GM12878 (cell line): ENCODE data around the gene FIGNL2. TPM values are rescaled to one million over a fixed set of nuclear protein-coding genes. Genes with fewer than 3 reads are reported as not detected.

ENCODE experiments used
- ATAC-seq: fragments of 200-7000 bp; cut with Tn5 transposase; 3 replicates; pipeline ENCODE4 v1.9.1; 2020; ENCODE audit warnings: mild to moderate bottlenecking, moderate library complexity
- BruUV-seq: library from RNA; stranded (reverse); fragments of 400-500 nt; replicated peaks from 2 replicates; lab custom pipeline; 2021; lab: Mats Ljungman, UMichigan
- CTCF ChIA-PET: fragments of 300-600 bp; sonication (Branson Sonifier 250); formaldehyde crosslinking; extraction: SDS; loops from one replicate; lab custom pipeline; 2021; ENCODE audit warnings: inconsistent platforms; lab: Yijun Ruan, JAX
- POLR2A ChIA-PET: fragments of 350-600 bp; formaldehyde crosslinking; extraction: SDS; loops from one replicate; lab custom pipeline; 2021; ENCODE audit warnings: inconsistent platforms; lab: Charles Lee
- RAD21 ChIA-PET: fragments of 300-600 bp; sonication (Branson Sonifier 250); formaldehyde crosslinking; loops from one replicate; lab custom pipeline; 2023; ENCODE audit warnings: antibody characterized with exemption; ENCODE audit not compliant: unreplicated experiment; lab: Charles Lee
- SMC1A ChIA-PET: fragments of 300-600 bp; sonication (Branson Sonifier 250); formaldehyde crosslinking; loops from one replicate; lab custom pipeline; 2023; ENCODE audit not compliant: unreplicated experiment, uncharacterized antibody; lab: Charles Lee
- DNase-seq: peaks from one replicate; pipeline ENCODE4 v3.0.0-alpha.2; 2011; ENCODE audit warnings: low read depth, low spot score
- FAIRE-seq: peaks from 3 replicates; lab custom pipeline; 2011; peaks lifted over from hg19 to GRCh38; lab: Jason Lieb, UNC
- H2AFZ ChIP-seq: 2 replicates; pipeline ENCODE4 v1.6.0; 2011; ENCODE audit warnings: low read depth, low read length, control low read depth; ENCODE audit not compliant: control insufficient read depth
- H3K27ac ChIP-seq: 2 replicates; pipeline ENCODE4 v1.5.1; 2011; ENCODE audit warnings: control low read depth; ENCODE audit not compliant: control insufficient read depth, insufficient read depth
- H3K27me3 ChIP-seq, 2 experiments: replicated peaks in 1 of 2; 2 replicates each; pipeline versions ENCODE4 v1.6.0 to v1.6.1; 2011; ENCODE audit warnings: low read length in 1 of 2; ENCODE audit not compliant: control insufficient read depth in 2 of 2, insufficient read depth in 2 of 2
- H3K36me3 ChIP-seq, 2 experiments: 2 replicates each; pipeline ENCODE4 v1.5.1; 2011; ENCODE audit warnings: low read length in 1 of 2; ENCODE audit not compliant: control insufficient read depth in 2 of 2, insufficient read depth in 2 of 2
- H3K4me1 ChIP-seq: 2 replicates; pipeline ENCODE4 v1.6.1; 2011; ENCODE audit warnings: mild to moderate bottlenecking, low read length, moderate library complexity, mixed read lengths; ENCODE audit not compliant: control insufficient read depth, insufficient read depth
- H3K4me2 ChIP-seq: 2 replicates; pipeline ENCODE4 v1.6.0; 2011; ENCODE audit warnings: control low read depth; ENCODE audit not compliant: control insufficient read depth, insufficient read depth
- H3K4me3 ChIP-seq: fragments of 200-600 bp; sonication (generic); 2 replicates; pipeline ENCODE4 v1.5.1; 2016
- H3K79me2 ChIP-seq: 2 replicates; pipeline ENCODE4 v1.6.0; 2011; ENCODE audit warnings: low read length; ENCODE audit not compliant: control insufficient read depth, insufficient read depth
- H3K9ac ChIP-seq: 2 replicates; pipeline ENCODE4 v1.8.0; 2011; ENCODE audit warnings: low read length, control low read depth, mixed read lengths; ENCODE audit not compliant: control insufficient read depth, insufficient read depth
- H3K9me3 ChIP-seq: replicated peaks from 3 replicates; pipeline ENCODE4 v1.5.1; 2011; ENCODE audit warnings: mild to moderate bottlenecking, low read length; ENCODE audit not compliant: control insufficient read depth, insufficient read depth
- H4K20me1 ChIP-seq: 2 replicates; pipeline ENCODE4 v1.6.0; 2011; ENCODE audit not compliant: control insufficient read depth, insufficient read depth
- ATF7 ChIP-seq: fragments of 450-650 bp; IDR thresholded peaks from 2 replicates; pipeline ENCODE4 v1.6.1; 2016; ENCODE audit warnings: low read depth, mild to moderate bottlenecking
- MTA3 ChIP-seq: IDR thresholded peaks from 2 replicates; pipeline ENCODE4 v1.6.1; 2012; ENCODE audit warnings: low read length, inconsistent platforms, borderline replicate concordance
- MYC ChIP-seq: IDR thresholded peaks from 2 replicates; pipeline ENCODE4 v1.6.1; 2011; ENCODE audit warnings: mild to moderate bottlenecking, low read length, moderate library complexity, inconsistent platforms; ENCODE audit not compliant: insufficient read depth, insufficient replicate concordance, insufficient read length, severe bottlenecking
- TCF12 ChIP-seq: IDR thresholded peaks from 2 replicates; pipeline ENCODE4 v1.6.1; 2011; ENCODE audit warnings: low read depth, mild to moderate bottlenecking, low read length
- ZSCAN29 ChIP-seq: fragments of 450-650 bp; IDR thresholded peaks from 2 replicates; pipeline ENCODE4 v1.6.1; 2017; ENCODE audit warnings: mild to moderate bottlenecking, moderate library complexity
- WGBS: methylation state at CpG from one replicate; pipeline ENCODE4 v1.1.6; 2016; ENCODE audit warnings: low lambda C conversion rate; ENCODE audit not compliant: insufficient replicate concordance, insufficient coverage; ENCODE audit errors: missing lambda C conversion rate; 5-methylcytosine and 5-hydroxymethylcytosine counted together
- in situ Hi-C: fragments of 300-500 bp; cut with MboI; formaldehyde crosslinking; loops from 9 replicates; pipeline ENCODE4 v1.14.3; 2018; ENCODE audit warnings: mixed read lengths
- intact Hi-C: fragments of 100-400 bp; cut with micrococcal nuclease; formaldehyde crosslinking; loops from one replicate; pipeline ENCODE4 v1.14.2; 2022; ENCODE audit not compliant: unreplicated experiment
- polyA plus RNA-seq, 11 experiments: library from polyadenylated mRNA; depleted of rRNA in 4 of 11; unstranded in 6 of 11; stranded (reverse) in 5 of 11; fragments of >200 nt; fragmentation: Nextera tagmentation in 4 of 11; fragmentation: Illumina TruSeq in 1 of 11; extraction: Ambion mirVana in 4 of 11; extraction: Trizol in 1 of 11; gene quantifications; 1 replicate in 1 of 11; 2 replicates in 10 of 11; pipeline versions ENCODE4 v1.2.1 to v1.2.3, GENCODE V29; 2011 to 2016; ENCODE audit warnings: inconsistent platforms in 2 of 11, missing spikeins in 2 of 11, low read depth in 1 of 11
- total RNA-seq, 4 experiments: library from RNA; depleted of rRNA in 3 of 4; stranded (reverse); fragments of >200 nt in 3 of 4; fragmentation: Illumina TruSeq in 1 of 4; extraction: Trizol in 1 of 4; gene quantifications; 2 replicates each; pipeline versions ENCODE4 v1.2.1 to v1.2.3, GENCODE V29; 2013 to 2021
- TF ChIP-seq, protein P1 (sequence below): fragments of 450-650 bp; IDR thresholded peaks from 2 replicates; pipeline ENCODE4 v1.6.1; 2016; ENCODE audit warnings: mild to moderate bottlenecking, moderate library complexity, borderline replicate concordance

Gene FIGNL2
- total and polyA plus RNA-seq, 10 of the 15 experiments (the other 5 are each of a cell fraction or from before 2014, with no cell fraction given), result not detected

DNA sequence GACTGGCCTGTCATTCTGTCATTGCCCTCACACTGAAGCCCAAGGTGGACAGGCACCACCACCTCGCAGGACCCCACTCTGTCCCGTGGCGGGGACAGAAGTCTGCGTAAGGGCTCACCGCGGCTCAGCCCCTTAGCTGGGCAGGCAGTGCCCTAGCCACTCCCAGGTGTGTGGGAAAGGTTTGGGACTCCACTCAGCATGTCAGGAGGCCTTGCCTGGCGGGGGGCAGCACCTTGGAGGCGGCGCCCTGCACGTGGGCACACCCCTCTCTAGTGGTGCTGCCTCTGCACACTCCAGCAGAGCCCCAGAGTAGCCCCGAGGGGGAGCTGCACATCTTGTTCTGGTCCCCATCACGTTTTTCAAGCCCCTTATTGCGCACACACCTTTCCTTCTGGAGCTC is 35.6 kb downstream of the FIGNL2 start:
- 52% methylated on average over 13 of the region's 13 CpGs for WGBS
- FAIRE-seq, result no peak
- no peak overlapping the region for H3K4me2 ChIP-seq
- no peaks in the 10 kb centered on the region for H4K20me1 ChIP-seq
- no peak for DNase-seq
- in situ Hi-C loops, result no loop called here
- H3K9ac ChIP-seq, result no peak overlapping the region
- H3K79me2 ChIP-seq, result no peaks in the 10 kb centered on the region
- H3K27me3 ChIP-seq, result peaks cover 4 to 10% of the 10 kb centered on the region in 2 experiments
- no peaks in the 10 kb centered on the region for H3K9me3 ChIP-seq
- no peak overlapping the region for H2AFZ ChIP-seq
- ChIA-PET CTCF (no interaction called here), RAD21 (no interaction called here), POLR2A (no interaction called here), SMC1A (no interaction called here)
- intact Hi-C loops, result no loop called here
- H3K4me3 ChIP-seq, result no peak overlapping the region
- H3K27ac ChIP-seq, result no peak overlapping the region
- no TSS peak for BruUV-seq
- TF ChIP-seq, protein P1, sequence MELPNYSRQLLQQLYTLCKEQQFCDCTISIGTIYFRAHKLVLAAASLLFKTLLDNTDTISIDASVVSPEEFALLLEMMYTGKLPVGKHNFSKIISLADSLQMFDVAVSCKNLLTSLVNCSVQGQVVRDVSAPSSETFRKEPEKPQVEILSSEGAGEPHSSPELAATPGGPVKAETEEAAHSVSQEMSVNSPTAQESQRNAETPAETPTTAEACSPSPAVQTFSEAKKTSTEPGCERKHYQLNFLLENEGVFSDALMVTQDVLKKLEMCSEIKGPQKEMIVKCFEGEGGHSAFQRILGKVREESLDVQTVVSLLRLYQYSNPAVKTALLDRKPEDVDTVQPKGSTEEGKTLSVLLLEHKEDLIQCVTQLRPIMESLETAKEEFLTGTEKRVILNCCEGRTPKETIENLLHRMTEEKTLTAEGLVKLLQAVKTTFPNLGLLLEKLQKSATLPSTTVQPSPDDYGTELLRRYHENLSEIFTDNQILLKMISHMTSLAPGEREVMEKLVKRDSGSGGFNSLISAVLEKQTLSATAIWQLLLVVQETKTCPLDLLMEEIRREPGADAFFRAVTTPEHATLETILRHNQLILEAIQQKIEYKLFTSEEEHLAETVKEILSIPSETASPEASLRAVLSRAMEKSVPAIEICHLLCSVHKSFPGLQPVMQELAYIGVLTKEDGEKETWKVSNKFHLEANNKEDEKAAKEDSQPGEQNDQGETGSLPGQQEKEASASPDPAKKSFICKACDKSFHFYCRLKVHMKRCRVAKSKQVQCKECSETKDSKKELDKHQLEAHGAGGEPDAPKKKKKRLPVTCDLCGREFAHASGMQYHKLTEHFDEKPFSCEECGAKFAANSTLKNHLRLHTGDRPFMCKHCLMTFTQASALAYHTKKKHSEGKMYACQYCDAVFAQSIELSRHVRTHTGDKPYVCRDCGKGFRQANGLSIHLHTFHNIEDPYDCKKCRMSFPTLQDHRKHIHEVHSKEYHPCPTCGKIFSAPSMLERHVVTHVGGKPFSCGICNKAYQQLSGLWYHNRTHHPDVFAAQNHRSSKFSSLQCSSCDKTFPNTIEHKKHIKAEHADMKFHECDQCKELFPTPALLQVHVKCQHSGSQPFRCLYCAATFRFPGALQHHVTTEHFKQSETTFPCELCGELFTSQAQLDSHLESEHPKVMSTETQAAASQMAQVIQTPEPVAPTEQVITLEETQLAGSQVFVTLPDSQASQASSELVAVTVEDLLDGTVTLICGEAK, result no peak
- TF ChIP-seq ZSCAN29, result no peak
- TF ChIP-seq MTA3, result no peak
- TF ChIP-seq TCF12, result no peak
- TF ChIP-seq MYC, result no peak
- no peak for TF ChIP-seq ATF7
- no peaks in the 10 kb centered on the region for H3K36me3 ChIP-seq
- no peaks in the 10 kb centered on the region for H3K4me1 ChIP-seq
- ATAC-seq, result no peak
